GM18508 (cell line): ENCODE measurements around the gene ITSN1.

ENCODE experiments used
- ATAC-seq: cut with Tn5 transposase; IDR thresholded peaks from one replicate; pipeline ENCODE4 v1.9.1; 2021; ENCODE audit warnings: moderate number of reproducible peaks; ENCODE audit not compliant: insufficient read depth, unreplicated experiment

The ITSN1 gene

DNA sequence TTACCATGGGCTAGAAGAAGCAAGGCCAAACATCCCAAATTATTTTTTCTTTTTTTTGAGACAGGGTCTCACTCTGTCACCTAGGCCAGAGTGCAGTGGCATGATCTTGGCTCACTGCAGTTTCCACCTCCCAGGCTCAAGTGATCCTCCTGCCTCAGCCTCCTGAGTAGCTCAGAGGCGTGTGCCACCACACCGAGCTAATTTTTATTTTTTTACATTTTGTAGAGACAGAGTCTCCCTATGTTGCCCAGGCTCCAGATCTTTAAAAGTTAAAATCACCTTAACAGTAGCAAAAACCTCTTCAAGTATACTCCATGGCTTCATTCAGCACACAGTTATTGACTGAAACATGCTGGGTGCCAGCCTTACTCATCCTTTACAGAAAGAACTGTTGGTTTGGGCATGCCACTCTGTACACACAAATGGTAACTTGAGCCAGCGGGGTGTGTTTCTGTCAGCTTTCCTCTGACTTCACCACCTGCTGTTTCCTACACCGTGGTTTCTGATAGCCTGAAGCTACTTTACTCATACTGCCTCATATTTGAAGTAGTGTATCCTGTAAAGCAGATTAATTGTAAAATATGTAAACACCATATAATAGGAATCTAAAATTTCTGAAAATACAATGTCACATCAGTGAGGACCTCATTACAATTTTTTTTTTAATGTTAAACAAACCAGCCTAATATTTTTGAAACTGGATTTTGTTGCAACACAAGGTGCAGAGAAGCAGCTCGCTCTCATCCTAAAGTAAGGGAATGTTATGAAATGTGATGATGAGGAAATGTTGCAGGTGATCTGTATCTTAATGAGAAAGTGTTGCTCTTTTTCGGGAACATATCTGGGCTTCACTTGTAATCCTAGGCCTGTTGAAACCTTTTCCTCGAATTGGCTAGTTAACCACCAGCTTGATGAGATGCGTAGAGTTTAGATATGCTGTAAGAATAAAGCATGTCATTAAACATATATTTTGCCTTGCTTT is 159.4 kb downstream of the ITSN1 start:
- ATAC-seq, result no peak

DNA sequence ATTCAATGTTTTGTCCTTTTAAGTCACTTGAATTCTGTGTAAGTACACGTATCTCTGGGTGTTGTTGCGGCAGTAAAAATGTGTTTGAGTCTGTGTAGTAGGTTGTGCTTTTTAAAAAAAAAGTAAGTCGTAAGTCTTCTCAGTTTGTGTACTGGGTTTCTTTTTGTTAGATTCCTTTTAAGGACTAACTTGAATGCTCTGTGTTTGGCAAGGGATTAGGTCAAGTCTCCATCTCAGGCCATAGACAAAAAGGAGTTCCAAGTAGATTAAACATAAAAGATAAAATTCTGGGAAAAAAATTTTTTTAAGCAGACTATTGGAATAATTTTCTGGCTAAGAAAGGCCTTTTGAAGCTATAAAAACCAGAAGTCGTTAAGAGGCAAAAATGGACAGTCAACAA is 160.2 kb downstream of the ITSN1 start:
- ATAC-seq, result no peak

- no peak for ATAC-seq
These were observed 166.5 kb downstream of the ITSN1 start for GRCh38 chr21:33808715-33809367.

DNA sequence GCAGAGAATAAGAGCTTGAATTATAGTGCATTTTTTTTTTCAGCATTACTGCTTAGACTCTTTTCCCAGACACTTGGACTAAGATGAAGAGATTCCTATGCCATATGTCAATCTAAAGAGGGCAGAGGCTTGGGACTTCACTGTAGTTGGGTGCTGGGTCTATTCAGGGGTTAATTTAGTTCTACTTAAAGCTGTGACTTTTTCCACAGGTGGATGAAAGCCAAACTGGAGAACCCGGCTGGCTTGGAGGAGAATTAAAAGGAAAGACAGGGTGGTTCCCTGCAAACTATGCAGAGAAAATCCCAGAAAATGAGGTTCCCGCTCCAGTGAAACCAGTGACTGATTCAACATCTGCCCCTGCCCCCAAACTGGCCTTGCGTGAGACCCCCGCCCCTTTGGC is 168.5 kb downstream of the ITSN1 start:
- ATAC-seq, result no peak

GRCh38 chr21:33811167-33812010 is 169.1 kb downstream of the ITSN1 start:
- no peak for ATAC-seq

GRCh38 chr21:33813832-33814365 is 171.6 kb downstream of the ITSN1 start:
- ATAC-seq, result no peak

DNA sequence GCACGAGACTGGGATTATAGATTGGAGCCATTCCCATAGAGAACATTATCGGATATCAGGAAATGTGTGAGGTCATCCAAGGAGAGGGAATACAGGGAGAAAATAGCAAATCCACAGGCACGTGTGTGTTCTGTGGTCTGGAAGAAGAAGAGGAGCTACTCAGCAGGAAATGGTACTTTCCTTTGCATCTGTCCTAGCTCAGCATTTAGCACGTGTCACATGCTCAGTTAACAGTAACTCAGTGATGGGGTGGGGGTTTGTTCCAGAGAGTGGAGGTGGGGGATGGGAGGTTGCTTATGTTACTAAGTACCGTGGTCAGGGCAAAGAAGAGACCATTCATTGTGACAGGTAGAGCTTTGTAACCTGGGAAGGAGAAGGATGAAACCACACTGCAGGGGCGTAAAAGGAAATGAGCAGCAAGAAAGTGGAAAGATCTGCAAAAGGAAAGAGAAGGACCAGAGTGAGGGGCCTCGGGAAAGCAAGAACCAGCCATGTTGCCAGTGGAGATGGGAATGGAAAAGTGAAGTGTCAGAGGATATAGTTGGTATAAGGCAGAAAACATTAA is 172.9 kb downstream of the ITSN1 start:
- no peak for ATAC-seq

- no peak for ATAC-seq
These were observed 173.9 kb downstream of the ITSN1 start for GRCh38 chr21:33816174-33816573.

GRCh38 chr21:33817138-33817537 is 174.8 kb downstream of the ITSN1 start:
- ATAC-seq, result no peak

DNA sequence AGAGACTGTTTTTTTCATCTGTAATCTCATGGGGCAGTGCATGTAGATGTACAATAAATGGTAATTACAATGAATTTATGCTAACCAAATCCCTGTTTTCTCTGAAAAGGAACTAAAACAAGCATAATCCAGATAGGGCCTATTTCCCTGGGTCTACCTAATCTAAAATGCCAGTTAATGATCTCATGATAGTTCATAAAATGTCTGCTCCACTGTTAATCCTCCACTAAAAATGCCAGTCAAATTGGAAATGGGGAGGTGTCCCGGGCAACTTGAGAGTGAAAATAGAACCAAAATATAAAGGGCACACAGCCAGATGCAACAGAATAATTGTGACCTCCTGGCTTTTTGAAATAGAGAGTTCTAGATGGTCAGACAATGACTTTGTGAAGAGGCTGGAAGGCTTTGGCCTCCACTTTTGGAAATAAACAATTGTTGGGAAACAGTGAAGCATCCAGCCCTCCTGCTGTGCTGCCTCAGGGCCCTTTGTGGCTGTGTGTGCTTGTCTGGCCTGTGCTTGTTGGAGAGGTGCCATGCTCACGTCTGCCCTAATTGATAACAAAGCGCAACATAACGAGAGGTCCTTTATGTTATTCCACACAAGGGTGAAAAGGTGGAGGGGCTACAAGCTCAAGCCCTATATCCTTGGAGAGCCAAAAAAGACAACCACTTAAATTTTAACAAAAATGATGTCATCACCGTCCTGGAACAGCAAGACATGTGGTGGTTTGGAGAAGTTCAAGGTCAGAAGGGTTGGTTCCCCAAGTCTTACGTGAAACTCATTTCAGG is 175.6 kb downstream of the ITSN1 start:
- ATAC-seq, result no peak

DNA sequence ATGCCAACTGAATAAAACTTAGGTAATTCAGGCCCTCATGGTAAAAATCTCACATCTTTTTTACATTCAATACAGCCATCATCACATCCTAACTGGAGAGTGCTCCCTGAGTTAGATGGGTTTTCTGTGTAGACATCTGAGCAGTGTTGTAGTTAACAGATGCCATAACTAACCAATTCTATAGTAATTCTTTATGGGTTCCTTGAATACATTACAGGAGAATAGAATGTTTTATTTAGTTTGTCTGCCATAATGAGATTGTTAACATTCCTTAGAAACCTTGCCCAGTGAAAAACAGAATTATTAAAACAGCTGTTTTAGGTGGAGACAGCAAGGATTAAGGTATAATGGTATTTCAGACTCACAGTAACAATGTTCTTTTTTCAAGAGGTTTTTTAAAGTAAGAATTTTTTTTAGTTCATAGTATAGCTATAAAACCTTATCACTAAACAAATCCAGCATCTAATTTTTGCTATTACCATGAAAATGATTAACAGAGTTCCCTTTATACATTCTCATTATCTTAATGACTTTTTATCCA is 178.0 kb downstream of the ITSN1 start:
- ATAC-seq, result no peak

- ATAC-seq, result no peak
These were observed 178.5 kb downstream of the ITSN1 start for GRCh38 chr21:33820798-33821197.

- no peak for ATAC-seq
These were observed 179.4 kb downstream of the ITSN1 start for GRCh38 chr21:33821503-33822322.

GRCh38 chr21:33824156-33824941 is 182.0 kb downstream of the ITSN1 start:
- no peak for ATAC-seq

GRCh38 chr21:33825419-33825818 is 183.1 kb downstream of the ITSN1 start:
- ATAC-seq, result no peak

DNA sequence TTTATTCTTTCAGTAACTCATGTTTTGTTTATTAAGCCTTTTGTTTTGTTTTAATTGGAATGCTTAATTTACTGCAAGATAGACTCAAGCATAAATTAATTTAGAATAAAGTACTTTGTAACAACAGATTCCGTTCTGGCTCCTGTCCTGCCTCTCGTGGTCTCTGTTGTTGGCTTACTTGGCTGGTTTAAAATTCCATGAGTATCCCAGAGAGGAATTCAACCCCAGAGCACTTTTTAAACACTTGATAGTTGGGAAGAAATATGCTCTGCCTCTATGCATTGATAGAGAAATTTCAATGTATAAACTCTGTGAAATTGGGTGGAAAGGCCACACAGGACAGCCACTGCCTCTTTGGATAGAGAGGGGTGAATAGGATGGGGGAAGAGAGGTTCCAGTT is 183.6 kb downstream of the ITSN1 start:
- no peak for ATAC-seq

DNA sequence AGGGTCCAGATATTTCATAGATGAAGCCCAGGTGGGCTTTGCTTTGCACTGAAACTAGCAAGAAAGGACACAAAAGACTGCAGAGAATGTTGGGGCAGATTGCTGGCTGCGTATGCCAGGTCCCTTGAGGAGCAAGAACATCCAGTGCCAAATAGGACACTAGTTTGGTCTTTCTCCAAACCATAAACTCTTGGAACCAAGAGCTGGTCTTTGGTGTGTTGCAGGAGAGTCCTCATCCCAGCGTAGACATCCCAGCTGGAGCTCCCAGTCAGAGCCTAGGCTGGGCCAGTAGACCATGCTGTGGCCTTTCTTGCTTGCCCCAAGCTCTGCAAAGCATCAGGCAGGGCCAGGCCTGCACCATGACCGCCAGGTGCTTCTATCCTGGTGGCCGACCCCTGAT is 185.8 kb downstream of the ITSN1 start:
- no peak for ATAC-seq
